ENCODE measurements around the gene CBX2.

GRCh38 chr17:79835470-79835899 lies 57.5 kb downstream of the CBX2 start:
- TF ChIP-seq CTCF (IDR thresholded peaks at IDR 0.05; ENCODE audit: insufficient read depth, low read length, poor library complexity, severe bottlenecking) (no peak), EZH2phosphoT487 (conservative IDR thresholded peaks at IDR 0.05; ENCODE audit: low read length) (no peak)

All from SU-DHL-6 (cell line).